Upper lobe of right lung (tissue), 1 donor: ENCODE measurements around the gene CTDSP1. TPM values are rescaled to one million over a fixed set of nuclear protein-coding genes. Genes with fewer than 3 reads are reported as not detected.
A peak's percentile ranks its signal among the peaks of the same experiment; 100 is the strongest.

Source experiments
- ATAC-seq: fragments of 200-7000 bp; cut with Tn5 transposase; one replicate; pipeline ENCODE4 v1.9.1; 2020; ENCODE audit warnings: mild to moderate bottlenecking, moderate library complexity
- DNase-seq: peaks from one replicate; pipeline ENCODE4 v3.0.0-alpha.2; 2020
- H3K27ac ChIP-seq: fragments of 200-600 bp; one replicate; pipeline ENCODE4 v1.8.0; 2022
- H3K27me3 ChIP-seq: fragments of 200-600 bp; one replicate; pipeline ENCODE4 v1.8.0; 2022; ENCODE audit warnings: mild to moderate bottlenecking
- H3K36me3 ChIP-seq: fragments of 200-600 bp; one replicate; pipeline ENCODE4 v1.8.0; 2022
- H3K4me1 ChIP-seq: fragments of 200-600 bp; one replicate; pipeline ENCODE4 v1.8.0; 2022
- H3K4me3 ChIP-seq: fragments of 200-600 bp; one replicate; pipeline ENCODE4 v1.8.0; 2022; ENCODE audit warnings: mild to moderate bottlenecking
- H3K9me3 ChIP-seq: fragments of 200-600 bp; one replicate; pipeline ENCODE4 v1.8.0; 2022
- CTCF ChIP-seq: fragments of 200-600 bp; IDR thresholded peaks from one replicate; pipeline ENCODE4 v1.8.0; 2022; ENCODE audit warnings: antibody characterized with exemption
- intact Hi-C: fragments of 100-400 bp; cut with DNase I; formaldehyde crosslinking; loops from one replicate; pipeline ENCODE4 v1.11.0; 2022
- total RNA-seq: library from RNA; stranded (reverse); fragmentation: NEBNext Ultra II Directional; extraction: Animal tissue kit (Norgen Biotek cat#: 25700); gene quantifications from one replicate; pipeline ENCODE4 v1.2.1, GENCODE V29; 2021
- donor health status: DM: no; HTN: yes; CAD: no; lungs with severe emphysema.

Gene CTDSP1
- total RNA-seq, 1 donor from 2014 or later, result 169 TPM

GRCh38 chr2:218436992-218437391 lies 37.3 kb downstream of the CTDSP1 start:
- intact Hi-C loops, result no loop called here
- Histone ChIP-seq H3K27ac (no peak overlapping the region), H3K36me3 (no peaks in the 10 kb centered on the region), H3K9me3 (no peaks in the 10 kb centered on the region), H3K4me1 (no peaks in the 10 kb centered on the region), H3K4me3 (no peak overlapping the region), H3K27me3 (no peaks in the 10 kb centered on the region)
- ATAC-seq (no peak), DNase-seq (peak; percentile 37)
- no peak for TF ChIP-seq CTCF

GRCh38 chr2:218437969-218438368 lies 38.3 kb downstream of the CTDSP1 start:
- no peaks in the 10 kb centered on the region for H3K4me1 ChIP-seq
- no peak for TF ChIP-seq CTCF

GRCh38 chr2:218438596-218438995 lies 38.9 kb downstream of the CTDSP1 start:
- H3K9me3 ChIP-seq, result no peaks in the 10 kb centered on the region
- peak; percentile 16 for ATAC-seq
- DNase-seq, result peak; percentile 46
- intact Hi-C loops, result no loop called here
- no peak overlapping the region for H3K27ac ChIP-seq
- H3K36me3 ChIP-seq, result no peaks in the 10 kb centered on the region
- H3K4me3 ChIP-seq, result no peak overlapping the region
- TF ChIP-seq CTCF, result no peak
- H3K27me3 ChIP-seq, result no peaks in the 10 kb centered on the region
- no peaks in the 10 kb centered on the region for H3K4me1 ChIP-seq

More at GRCh38 chr2:218437969-218438368, 38.3 kb downstream of the CTDSP1 start:
- H3K36me3 ChIP-seq, result no peaks in the 10 kb centered on the region
- intact Hi-C loops, result no loop called here
- no peak for DNase-seq
- H3K9me3 ChIP-seq, result no peaks in the 10 kb centered on the region
- H3K27me3 ChIP-seq, result no peaks in the 10 kb centered on the region
- peak; percentile 17 for ATAC-seq
- no peak overlapping the region for H3K4me3 ChIP-seq
- H3K27ac ChIP-seq, result no peak overlapping the region

- Histone ChIP-seq H3K27me3 (no peaks in the 10 kb centered on the region), H3K27ac (no peak overlapping the region), H3K9me3 (no peaks in the 10 kb centered on the region), H3K4me3 (no peak overlapping the region), H3K36me3 (peaks cover 22% of the 10 kb centered on the region), H3K4me1 (no peaks in the 10 kb centered on the region)
- intact Hi-C loops, result no loop called here
- DNase-seq (peak; percentile 30), ATAC-seq (no peak)
- TF ChIP-seq CTCF, result no peak
Observed at GRCh38 chr2:218444692-218445357, 45.2 kb downstream of the CTDSP1 start.

- Histone ChIP-seq H3K9me3 (no peaks in the 10 kb centered on the region), H3K4me3 (no peak overlapping the region), H3K27me3 (no peaks in the 10 kb centered on the region), H3K4me1 (no peaks in the 10 kb centered on the region), H3K27ac (no peak overlapping the region), H3K36me3 (peaks cover 26% of the 10 kb centered on the region)
- intact Hi-C loops, result no loop called here
- no peak for TF ChIP-seq CTCF
- DNase-seq, result no peak
- ATAC-seq, result no peak
Observed at GRCh38 chr2:218445602-218446001, 45.9 kb downstream of the CTDSP1 start.

- H3K4me1 ChIP-seq, result no peaks in the 10 kb centered on the region
- intact Hi-C loops, result no loop called here
- no peak overlapping the region for H3K27ac ChIP-seq
- no peak overlapping the region for H3K4me3 ChIP-seq
- no peak for TF ChIP-seq CTCF
- H3K36me3 ChIP-seq, result peaks cover 30% of the 10 kb centered on the region
- DNase-seq, result no peak
- H3K27me3 ChIP-seq, result no peaks in the 10 kb centered on the region
- no peak for ATAC-seq
- H3K9me3 ChIP-seq, result no peaks in the 10 kb centered on the region
Observed at GRCh38 chr2:218446547-218446946, 46.9 kb downstream of the CTDSP1 start.
